OCI-LY3 (cell line): ENCODE data around the gene KIRREL1.

ENCODE experiments used
- EZH2phosphoT487 ChIP-seq: fragments of 200-600 bp; shearing (Covaris generic); IDR thresholded peaks from 2 replicates; pipeline ENCODE4 v1.6.1; 2018; ENCODE audit warnings: antibody characterized with exemption, mixed run types, low read depth
- TF ChIP-seq, protein P1 (sequence below): fragments of 200-600, 300-600 bp; sonication (generic); IDR thresholded peaks from 2 replicates; pipeline ENCODE4 v1.5.1; 2014; ENCODE audit warnings: antibody characterized with exemption, low read length, low read depth

DNA sequence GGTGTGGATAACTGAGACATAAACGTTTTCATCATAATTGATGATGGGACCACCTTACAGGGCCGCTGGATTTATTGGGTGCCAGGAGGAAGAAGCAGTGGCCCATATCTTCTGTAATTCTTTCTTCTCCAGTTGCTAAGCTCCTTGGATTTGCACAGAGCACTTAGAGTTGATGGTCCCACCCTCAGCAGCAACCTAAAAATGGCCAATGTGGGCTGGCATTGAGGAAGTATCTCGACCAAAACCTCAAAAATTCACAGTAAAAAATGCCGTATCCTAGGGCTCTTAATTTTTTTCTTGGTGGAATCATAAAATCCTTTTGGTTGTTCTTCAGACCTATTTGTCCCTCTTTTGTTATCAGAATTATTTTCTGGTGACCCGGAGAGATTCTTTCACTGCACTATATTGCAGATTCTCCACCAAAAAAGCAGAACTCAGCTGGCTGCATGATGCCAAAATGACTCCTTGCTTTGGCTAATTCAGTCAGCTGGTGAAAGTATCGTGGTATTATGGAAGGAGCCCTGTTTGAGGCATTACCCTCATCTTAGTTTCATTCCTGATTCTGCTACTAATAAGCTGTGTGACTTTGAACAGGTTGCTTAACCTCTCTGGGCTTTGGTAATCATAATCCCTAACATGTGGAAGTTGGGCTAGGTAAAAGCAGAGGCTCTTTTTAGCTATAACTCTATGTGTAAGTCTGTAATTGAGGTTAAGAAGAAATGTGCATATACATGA lies 27.6 kb downstream of the KIRREL1 start:
- TF ChIP-seq, protein P1, sequence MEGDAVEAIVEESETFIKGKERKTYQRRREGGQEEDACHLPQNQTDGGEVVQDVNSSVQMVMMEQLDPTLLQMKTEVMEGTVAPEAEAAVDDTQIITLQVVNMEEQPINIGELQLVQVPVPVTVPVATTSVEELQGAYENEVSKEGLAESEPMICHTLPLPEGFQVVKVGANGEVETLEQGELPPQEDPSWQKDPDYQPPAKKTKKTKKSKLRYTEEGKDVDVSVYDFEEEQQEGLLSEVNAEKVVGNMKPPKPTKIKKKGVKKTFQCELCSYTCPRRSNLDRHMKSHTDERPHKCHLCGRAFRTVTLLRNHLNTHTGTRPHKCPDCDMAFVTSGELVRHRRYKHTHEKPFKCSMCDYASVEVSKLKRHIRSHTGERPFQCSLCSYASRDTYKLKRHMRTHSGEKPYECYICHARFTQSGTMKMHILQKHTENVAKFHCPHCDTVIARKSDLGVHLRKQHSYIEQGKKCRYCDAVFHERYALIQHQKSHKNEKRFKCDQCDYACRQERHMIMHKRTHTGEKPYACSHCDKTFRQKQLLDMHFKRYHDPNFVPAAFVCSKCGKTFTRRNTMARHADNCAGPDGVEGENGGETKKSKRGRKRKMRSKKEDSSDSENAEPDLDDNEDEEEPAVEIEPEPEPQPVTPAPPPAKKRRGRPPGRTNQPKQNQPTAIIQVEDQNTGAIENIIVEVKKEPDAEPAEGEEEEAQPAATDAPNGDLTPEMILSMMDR = no peak
- TF ChIP-seq EZH2phosphoT487 = no peak
